GM21381 (cell line): ENCODE measurements around the gene GPRC5B.

Experiments used
- ATAC-seq: cut with Tn5 transposase; IDR thresholded peaks from one replicate; pipeline ENCODE4 v1.9.1; 2021; ENCODE audit warnings: mild to moderate bottlenecking, moderate library complexity; ENCODE audit not compliant: unreplicated experiment

Gene GPRC5B

GRCh38 chr16:19850131-19850817 is 34.4 kb downstream of the GPRC5B start:
- no peak for ATAC-seq

DNA sequence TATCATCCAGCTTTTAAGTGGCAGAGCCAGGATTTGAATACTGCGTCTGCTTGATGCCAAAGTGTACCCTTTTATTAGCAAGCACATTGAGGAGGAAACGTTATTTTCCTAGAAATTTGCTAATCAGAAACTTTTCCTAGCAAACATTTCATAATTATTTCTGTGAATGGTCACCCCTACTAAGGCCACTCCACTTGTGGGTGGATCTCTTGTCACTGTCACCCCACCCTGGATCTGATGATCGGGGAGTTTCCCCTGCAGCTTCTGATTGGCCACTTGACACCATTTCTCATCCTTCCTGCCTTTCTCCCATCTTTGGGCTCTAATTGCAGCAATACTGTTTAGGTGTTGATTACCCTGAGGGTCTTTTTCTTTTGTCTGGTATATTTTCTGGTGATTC is 35.9 kb downstream of the GPRC5B start:
- ATAC-seq: no peak

DNA sequence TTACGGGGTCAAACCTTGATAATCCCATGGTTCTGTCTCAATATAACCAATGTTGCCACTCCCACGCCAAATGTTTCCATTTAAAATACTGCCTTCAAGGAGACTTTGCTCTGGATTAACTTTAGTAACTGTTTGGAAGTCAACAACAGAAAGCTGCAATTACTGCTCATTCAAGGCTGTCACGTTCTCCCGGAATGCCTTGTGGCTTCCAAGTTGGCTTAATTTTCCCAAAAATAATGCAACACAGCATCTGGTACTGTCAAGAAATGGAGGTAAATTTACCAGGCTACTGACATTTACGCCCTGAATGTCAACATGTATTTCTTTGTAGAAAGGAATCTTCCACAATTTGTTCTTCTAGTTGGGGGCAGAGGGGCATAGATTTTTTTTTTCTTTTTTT is 38.2 kb downstream of the GPRC5B start:
- no peak for ATAC-seq

GRCh38 chr16:19844945-19845641 is 39.6 kb downstream of the GPRC5B start:
- no peak for ATAC-seq

DNA sequence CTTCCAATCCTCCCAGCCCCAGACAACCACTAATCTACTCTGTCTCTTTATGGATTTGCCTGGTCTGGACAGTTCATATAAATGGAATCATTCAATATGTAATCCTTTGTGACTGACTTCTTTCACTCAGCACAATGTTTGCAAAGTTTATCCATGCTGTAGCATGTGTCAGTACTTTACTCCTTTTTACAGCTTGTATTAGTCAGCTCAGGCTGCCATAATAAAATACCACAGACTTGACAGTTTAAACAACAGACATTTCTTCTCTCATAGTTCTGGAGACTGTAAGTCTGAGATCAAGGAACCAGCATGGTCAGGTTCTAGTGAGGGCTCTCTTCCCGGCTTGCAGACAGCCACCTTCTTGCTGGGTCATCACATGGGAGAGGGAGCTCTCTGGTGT is 41.3 kb downstream of the GPRC5B start:
- no peak for ATAC-seq

GRCh38 chr16:19842426-19843157 is 42.1 kb downstream of the GPRC5B start:
- ATAC-seq: no peak

DNA sequence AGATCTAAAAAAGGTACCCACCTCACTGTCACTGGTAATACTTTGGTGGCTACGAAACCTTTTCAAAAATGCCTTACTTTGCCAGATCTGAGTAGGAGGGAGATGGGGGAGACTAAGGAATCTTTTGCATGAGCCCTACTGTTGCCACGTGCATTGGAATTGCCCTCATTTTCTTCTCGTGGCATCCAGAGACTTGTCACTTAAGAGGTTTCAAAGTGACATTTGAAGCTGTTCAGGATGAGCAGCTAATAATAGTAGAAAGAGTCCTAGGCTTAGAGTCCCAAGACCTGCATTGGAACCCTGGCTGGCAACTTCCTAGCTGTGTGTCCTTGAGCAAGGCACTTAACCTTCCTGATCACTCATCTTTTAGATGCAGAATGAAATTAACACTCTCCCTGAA is 43.5 kb downstream of the GPRC5B start:
- ATAC-seq: no peak

DNA sequence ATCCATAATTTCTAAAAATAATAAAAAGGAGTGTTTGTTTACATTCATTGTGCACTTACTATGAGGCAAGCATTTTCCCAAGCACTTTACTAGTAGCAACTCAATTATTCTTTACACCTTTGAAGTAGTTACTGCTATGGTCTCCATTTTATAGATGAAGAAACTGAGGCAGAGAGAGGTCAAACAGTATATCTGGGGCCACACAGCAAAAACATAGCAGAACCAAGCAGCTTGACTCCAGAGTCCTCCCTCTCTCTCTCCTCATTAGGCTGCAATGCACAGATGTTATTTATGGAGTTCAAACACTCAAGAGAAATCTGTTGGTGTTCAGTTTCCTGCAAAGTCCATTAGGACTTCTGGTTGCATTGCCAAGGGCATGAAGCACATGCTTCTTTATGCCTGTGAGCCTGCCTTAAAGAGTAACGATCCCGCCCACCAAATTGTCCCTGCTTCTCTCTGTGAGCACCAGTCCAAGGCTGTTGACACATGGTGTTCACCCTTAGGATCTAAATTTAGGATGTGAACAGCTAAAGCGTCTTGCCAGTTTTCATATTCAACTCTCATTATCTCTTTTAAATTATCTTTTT is 44.0 kb downstream of the GPRC5B start:
- no peak for ATAC-seq

- ATAC-seq: no peak
Observed at GRCh38 chr16:19837984-19838707, 46.5 kb downstream of the GPRC5B start.

- no peak for ATAC-seq
Observed at GRCh38 chr16:19837331-19837980, 47.2 kb downstream of the GPRC5B start.

GRCh38 chr16:19835968-19836421 is 48.7 kb downstream of the GPRC5B start:
- ATAC-seq: no peak

GRCh38 chr16:19835196-19835595 is 49.5 kb downstream of the GPRC5B start:
- ATAC-seq: no peak

- ATAC-seq: no peak
Observed at GRCh38 chr16:19833581-19833980, 51.1 kb downstream of the GPRC5B start.

DNA sequence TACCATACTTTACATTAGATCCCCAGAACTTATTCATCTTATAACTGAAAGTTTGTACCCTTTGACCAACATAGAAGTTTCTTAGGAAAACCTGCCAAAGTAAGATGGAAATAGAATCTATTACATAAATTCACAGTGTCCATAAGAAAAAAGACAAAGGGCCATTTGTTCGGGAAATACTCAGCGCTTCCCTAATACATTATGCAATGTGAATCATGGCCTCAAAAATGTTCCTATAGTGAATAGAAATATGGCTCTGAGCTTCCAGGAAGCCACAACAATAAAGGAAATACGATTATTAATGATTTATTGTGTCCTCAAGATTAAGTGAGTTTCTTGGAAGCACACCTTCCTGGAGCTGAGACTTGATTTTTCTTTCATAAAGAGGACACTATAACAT is 51.5 kb downstream of the GPRC5B start:
- ATAC-seq: no peak

GRCh38 chr16:19831678-19832077 is 53.0 kb downstream of the GPRC5B start:
- ATAC-seq: no peak

GRCh38 chr16:19830902-19831560 is 53.6 kb downstream of the GPRC5B start:
- ATAC-seq: no peak

GRCh38 chr16:19829844-19830692 is 54.6 kb downstream of the GPRC5B start:
- ATAC-seq: no peak

DNA sequence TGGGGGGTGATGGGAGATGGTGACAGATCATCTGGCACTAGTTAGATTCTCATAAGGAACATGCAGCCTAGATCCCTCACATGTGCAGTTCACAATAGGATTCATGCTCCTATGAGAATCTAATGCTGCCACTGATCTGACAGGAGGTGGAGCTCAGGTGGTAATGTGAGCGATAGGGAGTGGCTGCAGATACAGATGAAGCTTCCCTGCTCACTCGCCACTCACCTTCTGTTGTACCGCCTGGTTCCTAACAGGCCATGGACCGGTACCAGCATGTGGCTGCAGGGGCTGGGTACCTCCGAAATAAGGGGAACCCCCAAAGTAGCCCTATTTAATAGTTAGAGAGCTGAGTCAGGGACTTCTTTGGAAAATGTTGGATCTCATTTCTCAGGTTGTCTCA is 60.4 kb downstream of the GPRC5B start:
- no peak for ATAC-seq

DNA sequence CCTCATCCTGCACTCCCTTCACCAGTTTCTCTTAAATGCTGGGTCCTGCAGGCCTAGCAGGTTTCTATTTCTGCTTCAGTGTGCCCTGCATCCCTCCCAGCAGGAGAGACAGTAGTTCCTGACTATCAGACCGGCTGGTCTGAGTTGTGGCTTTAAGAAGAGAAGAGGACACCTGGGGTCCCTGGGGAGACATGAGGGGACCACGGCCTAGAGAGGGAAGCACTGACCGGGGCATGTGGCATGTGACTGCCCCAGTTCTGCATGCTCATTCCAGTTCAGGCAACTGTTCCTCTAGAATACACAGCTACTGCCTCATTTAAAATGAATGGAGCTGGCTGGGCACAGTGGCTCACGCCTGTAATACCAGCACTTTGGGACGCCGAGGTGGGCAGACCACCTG is 61.3 kb downstream of the GPRC5B start:
- ATAC-seq: no peak
